GM12878 (cell line): Measurements from ENCODE around the gene ERO1A. TPM values are rescaled to one million over a fixed set of nuclear protein-coding genes. Genes with fewer than 3 reads are reported as not detected.

Experiments
- ATAC-seq: fragments of 200-7000 bp; cut with Tn5 transposase; 3 replicates; pipeline ENCODE4 v1.9.1; 2020; ENCODE audit warnings: mild to moderate bottlenecking, moderate library complexity
- BruUV-seq: library from RNA; stranded (reverse); fragments of 400-500 nt; replicated peaks from 2 replicates; lab custom pipeline; 2021; lab: Mats Ljungman, UMichigan
- CTCF ChIA-PET: fragments of 300-600 bp; sonication (Branson Sonifier 250); formaldehyde crosslinking; extraction: SDS; loops from one replicate; lab custom pipeline; 2021; ENCODE audit warnings: inconsistent platforms; lab: Yijun Ruan, JAX
- POLR2A ChIA-PET: fragments of 350-600 bp; formaldehyde crosslinking; extraction: SDS; loops from one replicate; lab custom pipeline; 2021; ENCODE audit warnings: inconsistent platforms; lab: Charles Lee
- RAD21 ChIA-PET: fragments of 300-600 bp; sonication (Branson Sonifier 250); formaldehyde crosslinking; loops from one replicate; lab custom pipeline; 2023; ENCODE audit warnings: antibody characterized with exemption; ENCODE audit not compliant: unreplicated experiment; lab: Charles Lee
- SMC1A ChIA-PET: fragments of 300-600 bp; sonication (Branson Sonifier 250); formaldehyde crosslinking; loops from one replicate; lab custom pipeline; 2023; ENCODE audit not compliant: unreplicated experiment, uncharacterized antibody; lab: Charles Lee
- DNase-seq: peaks from one replicate; pipeline ENCODE4 v3.0.0-alpha.2; 2011; ENCODE audit warnings: low read depth, low spot score
- FAIRE-seq: peaks from 3 replicates; lab custom pipeline; 2011; peaks lifted over from hg19 to GRCh38; lab: Jason Lieb, UNC
- H2AFZ ChIP-seq: 2 replicates; pipeline ENCODE4 v1.6.0; 2011; ENCODE audit warnings: low read depth, low read length, control low read depth; ENCODE audit not compliant: control insufficient read depth
- H3K27ac ChIP-seq: 2 replicates; pipeline ENCODE4 v1.5.1; 2011; ENCODE audit warnings: control low read depth; ENCODE audit not compliant: control insufficient read depth, insufficient read depth
- H3K27me3 ChIP-seq, 2 experiments: replicated peaks in 1 of 2; 2 replicates each; pipeline versions ENCODE4 v1.6.0 to v1.6.1; 2011; ENCODE audit warnings: low read length in 1 of 2; ENCODE audit not compliant: control insufficient read depth in 2 of 2, insufficient read depth in 2 of 2
- H3K36me3 ChIP-seq, 2 experiments: 2 replicates each; pipeline ENCODE4 v1.5.1; 2011; ENCODE audit warnings: low read length in 1 of 2; ENCODE audit not compliant: control insufficient read depth in 2 of 2, insufficient read depth in 2 of 2
- H3K4me1 ChIP-seq: 2 replicates; pipeline ENCODE4 v1.6.1; 2011; ENCODE audit warnings: mild to moderate bottlenecking, low read length, moderate library complexity, mixed read lengths; ENCODE audit not compliant: control insufficient read depth, insufficient read depth
- H3K4me2 ChIP-seq: 2 replicates; pipeline ENCODE4 v1.6.0; 2011; ENCODE audit warnings: control low read depth; ENCODE audit not compliant: control insufficient read depth, insufficient read depth
- H3K4me3 ChIP-seq: fragments of 200-600 bp; sonication (generic); 2 replicates; pipeline ENCODE4 v1.5.1; 2016
- H3K79me2 ChIP-seq: 2 replicates; pipeline ENCODE4 v1.6.0; 2011; ENCODE audit warnings: low read length; ENCODE audit not compliant: control insufficient read depth, insufficient read depth
- H3K9ac ChIP-seq: 2 replicates; pipeline ENCODE4 v1.8.0; 2011; ENCODE audit warnings: low read length, control low read depth, mixed read lengths; ENCODE audit not compliant: control insufficient read depth, insufficient read depth
- H3K9me3 ChIP-seq: replicated peaks from 3 replicates; pipeline ENCODE4 v1.5.1; 2011; ENCODE audit warnings: mild to moderate bottlenecking, low read length; ENCODE audit not compliant: control insufficient read depth, insufficient read depth
- H4K20me1 ChIP-seq: 2 replicates; pipeline ENCODE4 v1.6.0; 2011; ENCODE audit not compliant: control insufficient read depth, insufficient read depth
- CBFB ChIP-seq: IDR thresholded peaks from 2 replicates; pipeline ENCODE4 v1.6.1; 2016; ENCODE audit warnings: antibody characterized with exemption, low read depth
- CHD2 ChIP-seq: IDR thresholded peaks from 2 replicates; pipeline ENCODE4 v1.6.1; 2011; ENCODE audit warnings: low read depth, low read length, improper control_type of control experiment, borderline replicate concordance
- FOXK2 ChIP-seq: fragments of 450-650 bp; IDR thresholded peaks from 2 replicates; pipeline ENCODE4 v1.6.1; 2017; ENCODE audit warnings: mild to moderate bottlenecking, moderate library complexity
- JUND ChIP-seq: IDR thresholded peaks from 2 replicates; pipeline ENCODE4 v1.6.1; 2012; ENCODE audit warnings: low read depth, mild to moderate bottlenecking, low read length, improper control_type of control experiment, moderate library complexity
- NFXL1 ChIP-seq: fragments of 450-650 bp; IDR thresholded peaks from 2 replicates; pipeline ENCODE4 v1.6.1; 2017; ENCODE audit warnings: antibody characterized with exemption, mild to moderate bottlenecking, borderline replicate concordance
- PAX5 ChIP-seq: IDR thresholded peaks from 2 replicates; pipeline ENCODE4 v1.6.1; 2011; ENCODE audit warnings: low read depth, low read length, borderline replicate concordance
- POLR2A ChIP-seq: IDR thresholded peaks from 2 replicates; pipeline ENCODE4 v1.6.1; 2011; ENCODE audit warnings: low read depth, mild to moderate bottlenecking, low read length
- REST ChIP-seq: IDR thresholded peaks from 2 replicates; pipeline ENCODE4 v1.6.1; 2012; ENCODE audit warnings: mild to moderate bottlenecking, low read depth, low read length
- RUNX3 ChIP-seq: IDR thresholded peaks from 2 replicates; pipeline ENCODE4 v1.6.1; 2012; ENCODE audit warnings: low read length, inconsistent platforms
- SIX5 ChIP-seq: IDR thresholded peaks from 2 replicates; pipeline ENCODE4 v1.6.1; 2011; ENCODE audit warnings: mild to moderate bottlenecking, low read depth, low read length, moderate library complexity; ENCODE audit not compliant: severe bottlenecking
- SP1 ChIP-seq: IDR thresholded peaks from one replicate; pipeline ENCODE4 v1.6.1; 2011; ENCODE audit warnings: low read depth, low read length
- SREBF1 ChIP-seq: IDR thresholded peaks from 2 replicates; pipeline ENCODE4 v1.6.1; 2012; ENCODE audit warnings: mild to moderate bottlenecking, low read length
- STAT1 ChIP-seq: fragments of 450-650 bp; conservative IDR thresholded peaks from 2 replicates; pipeline ENCODE4 v1.6.1; 2014; ENCODE audit warnings: antibody characterized with exemption, mild to moderate bottlenecking
- TARDBP ChIP-seq: IDR thresholded peaks from 2 replicates; pipeline ENCODE4 v1.6.1; 2016; ENCODE audit warnings: borderline replicate concordance
- TCF3 ChIP-seq: IDR thresholded peaks from 2 replicates; pipeline ENCODE4 v1.6.1; 2012; ENCODE audit warnings: low read depth, mild to moderate bottlenecking, low read length, borderline replicate concordance; ENCODE audit not compliant: insufficient read depth
- TCF7 ChIP-seq: IDR thresholded peaks from 2 replicates; pipeline ENCODE4 v1.6.1; 2014; ENCODE audit warnings: antibody characterized with exemption, borderline replicate concordance
- YBX1 ChIP-seq: fragments of 450-650 bp; IDR thresholded peaks from 2 replicates; pipeline ENCODE4 v1.6.1; 2016; ENCODE audit warnings: antibody characterized with exemption
- WGBS: methylation state at CpG from one replicate; pipeline ENCODE4 v1.1.6; 2016; ENCODE audit warnings: low lambda C conversion rate; ENCODE audit not compliant: insufficient replicate concordance, insufficient coverage; ENCODE audit errors: missing lambda C conversion rate; 5-methylcytosine and 5-hydroxymethylcytosine counted together
- in situ Hi-C: fragments of 300-500 bp; cut with MboI; formaldehyde crosslinking; loops from 9 replicates; pipeline ENCODE4 v1.14.3; 2018; ENCODE audit warnings: mixed read lengths
- intact Hi-C: fragments of 100-400 bp; cut with micrococcal nuclease; formaldehyde crosslinking; loops from one replicate; pipeline ENCODE4 v1.14.2; 2022; ENCODE audit not compliant: unreplicated experiment
- polyA plus RNA-seq, 11 experiments: library from polyadenylated mRNA; depleted of rRNA in 4 of 11; unstranded in 6 of 11; stranded (reverse) in 5 of 11; fragments of >200 nt; fragmentation: Nextera tagmentation in 4 of 11; fragmentation: Illumina TruSeq in 1 of 11; extraction: Ambion mirVana in 4 of 11; extraction: Trizol in 1 of 11; gene quantifications; 1 replicate in 1 of 11; 2 replicates in 10 of 11; pipeline versions ENCODE4 v1.2.1 to v1.2.3, GENCODE V29; 2011 to 2016; ENCODE audit warnings: inconsistent platforms in 2 of 11, missing spikeins in 2 of 11, low read depth in 1 of 11
- total RNA-seq, 4 experiments: library from RNA; depleted of rRNA in 3 of 4; stranded (reverse); fragments of >200 nt in 3 of 4; fragmentation: Illumina TruSeq in 1 of 4; extraction: Trizol in 1 of 4; gene quantifications; 2 replicates each; pipeline versions ENCODE4 v1.2.1 to v1.2.3, GENCODE V29; 2013 to 2021

ERO1A gene
- total and polyA plus RNA-seq, 10 of the 15 experiments (the other 5 are each of a cell fraction or from before 2014, with no cell fraction given) = 17.5 to 93.1 (median 48.5) TPM

- ChIA-PET CTCF (no interaction called here), POLR2A (no interaction called here), SMC1A (no interaction called here), RAD21 (no interaction called here)
- Histone ChIP-seq H3K27me3 (no peaks in the 10 kb centered on the region), H3K4me3 (no peak overlapping the region), H3K36me3 (peaks cover 2 to 19% of the 10 kb centered on the region in 2 experiments), H3K27ac (no peak overlapping the region), H3K9me3 (no peaks in the 10 kb centered on the region; the same call in 2 of the 3 replicates), H3K4me1 (no peaks in the 10 kb centered on the region), H2AFZ (no peak overlapping the region), H3K79me2 (no peaks in the 10 kb centered on the region), H3K9ac (no peak overlapping the region), H4K20me1 (no peaks in the 10 kb centered on the region), H3K4me2 (no peak overlapping the region)
- FAIRE-seq (no peak), DNase-seq (no peak), ATAC-seq (no peak)
- intact Hi-C loops = no loop called here
- WGBS = 100% methylated on average over 1 of the region's 1 CpG
- BruUV-seq = no TSS peak
- in situ Hi-C loops = no loop called here
- no peak for TF ChIP-seq TARDBP
- TF ChIP-seq JUND = no peak
- TF ChIP-seq NFXL1 = no peak
- TF ChIP-seq CBFB = no peak
Measured at GRCh38 chr14:52660832-52661231, 34.5 kb downstream of the ERO1A start.

- Histone ChIP-seq H3K4me1 (no peaks in the 10 kb centered on the region), H3K27ac (no peak overlapping the region), H3K9me3 (no peaks in the 10 kb centered on the region; the same call in 2 of the 3 replicates), H4K20me1 (no peaks in the 10 kb centered on the region), H3K4me3 (no peak overlapping the region), H3K4me2 (no peak overlapping the region), H3K9ac (no peak overlapping the region), H3K27me3 (no peaks in the 10 kb centered on the region), H3K36me3 (peaks cover 2 to 19% of the 10 kb centered on the region in 2 experiments), H2AFZ (no peak overlapping the region), H3K79me2 (no peaks in the 10 kb centered on the region)
- FAIRE-seq = no peak
- in situ Hi-C loops (no loop called here), intact Hi-C loops (no loop called here)
- no TSS peak for BruUV-seq
- ChIA-PET RAD21 (no interaction called here), CTCF (no interaction called here), POLR2A (no interaction called here), SMC1A (no interaction called here)
- TF ChIP-seq CHD2 = no peak
- TF ChIP-seq SIX5 = no peak
- no peak for TF ChIP-seq YBX1
- TF ChIP-seq REST = no peak
- TF ChIP-seq TARDBP = no peak
- TF ChIP-seq TCF7 = no peak
- no peak for TF ChIP-seq POLR2A
- no peak for TF ChIP-seq SP1
- no peak for TF ChIP-seq STAT1
- TF ChIP-seq SREBF1 = no peak
- TF ChIP-seq TCF3 = no peak
- no peak for TF ChIP-seq FOXK2
- no peak for TF ChIP-seq RUNX3
- TF ChIP-seq PAX5 = no peak
- DNase-seq = no peak
- ATAC-seq = no peak
Measured at GRCh38 chr14:52660325-52660724, 35.0 kb downstream of the ERO1A start.
